SK-N-MC (cell line): ENCODE measurements around the gene UNC79.

ENCODE experiments used
- DNase-seq: peaks from one replicate; pipeline ENCODE4 v3.0.0-alpha.2; 2011; ENCODE audit warnings: low read depth, low spot score
- H3K27ac ChIP-seq: fragments of 200-600 bp; sonication (generic); 2 replicates; pipeline ENCODE4 v1.5.1; 2016; ENCODE audit warnings: mixed run types
- H3K36me3 ChIP-seq: fragments of 200-600 bp; sonication (generic); 2 replicates; pipeline ENCODE4 v1.6.1; 2017; ENCODE audit warnings: antibody characterized with exemption, low read length, mixed read lengths; ENCODE audit not compliant: insufficient read depth
- H3K4me3 ChIP-seq: fragments of 200-600 bp; sonication (generic); 2 replicates; pipeline ENCODE4 v1.5.1; 2016
- H3K9ac ChIP-seq: fragments of 200-600 bp; sonication (generic); 2 replicates; pipeline ENCODE4 v1.8.0; 2017; ENCODE audit warnings: mixed run types, mixed read lengths; ENCODE audit not compliant: insufficient read length
- H3K9me3 ChIP-seq: fragments of 200-600 bp; sonication (generic); 2 replicates; pipeline ENCODE4 v1.6.1; 2017; ENCODE audit warnings: low read depth, mild to moderate bottlenecking, antibody characterized with exemption, low read length, moderate library complexity, mixed read lengths
- EZH2 ChIP-seq: fragments of 200-600 bp; sonication (generic); IDR thresholded peaks from one replicate; pipeline ENCODE4 v1.6.1; 2017; ENCODE audit warnings: antibody characterized with exemption
- FOXP2 ChIP-seq: optimal IDR thresholded peaks from 2 replicates; pipeline ENCODE3; 2011; ENCODE audit warnings: mild to moderate bottlenecking, moderate library complexity; ENCODE audit not compliant: insufficient read depth; ENCODE audit errors: extremely low read length, control extremely low read depth
- POLR2AphosphoS5 ChIP-seq: IDR thresholded peaks from 2 replicates; pipeline ENCODE4 v1.6.1; 2012; ENCODE audit warnings: mild to moderate bottlenecking, low read depth, low read length, borderline replicate concordance

UNC79 gene

DNA sequence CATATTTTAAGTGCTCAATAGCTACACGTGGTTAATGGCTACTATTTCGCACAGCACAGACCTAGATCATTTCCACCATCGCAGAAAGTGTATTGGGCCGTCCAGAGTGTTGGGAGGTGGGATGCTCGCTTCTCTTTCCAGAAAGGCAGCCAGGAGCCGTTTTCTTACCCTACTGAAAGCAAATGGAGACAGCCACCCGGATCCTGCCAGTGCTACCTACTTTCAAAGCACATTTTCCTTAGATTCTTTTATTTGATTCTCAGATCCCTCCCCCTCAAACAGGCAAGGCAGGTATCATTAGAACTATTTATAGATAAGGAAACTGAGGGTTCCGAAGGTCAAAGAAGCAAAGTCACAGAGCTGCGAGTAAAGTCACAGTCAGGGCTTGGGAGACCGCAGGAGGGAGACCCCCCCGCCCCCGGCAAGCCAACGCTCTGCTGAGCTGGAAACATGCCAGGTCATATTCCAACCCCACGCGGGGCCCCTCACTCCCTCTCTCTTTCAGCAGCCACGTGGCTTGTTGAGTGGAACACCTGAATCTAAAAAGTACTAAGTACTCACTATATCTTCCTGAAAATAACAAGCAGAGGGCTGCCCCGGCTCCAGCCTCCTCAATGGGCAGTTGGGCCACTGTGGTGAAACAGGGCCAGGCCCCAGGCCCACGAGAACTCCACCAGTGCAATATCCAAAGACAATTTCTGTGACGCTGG, 321.4 kb downstream of the UNC79 start:
- Histone ChIP-seq H3K9ac (no peak overlapping the region), H3K9me3 (no peaks in the 10 kb centered on the region), H3K36me3 (no peaks in the 10 kb centered on the region), H3K27ac (no peak overlapping the region), H3K4me3 (no peak overlapping the region)
- no peak for DNase-seq
- TF ChIP-seq EZH2 (no peak), FOXP2 (no peak), POLR2AphosphoS5 (no peak)

DNA sequence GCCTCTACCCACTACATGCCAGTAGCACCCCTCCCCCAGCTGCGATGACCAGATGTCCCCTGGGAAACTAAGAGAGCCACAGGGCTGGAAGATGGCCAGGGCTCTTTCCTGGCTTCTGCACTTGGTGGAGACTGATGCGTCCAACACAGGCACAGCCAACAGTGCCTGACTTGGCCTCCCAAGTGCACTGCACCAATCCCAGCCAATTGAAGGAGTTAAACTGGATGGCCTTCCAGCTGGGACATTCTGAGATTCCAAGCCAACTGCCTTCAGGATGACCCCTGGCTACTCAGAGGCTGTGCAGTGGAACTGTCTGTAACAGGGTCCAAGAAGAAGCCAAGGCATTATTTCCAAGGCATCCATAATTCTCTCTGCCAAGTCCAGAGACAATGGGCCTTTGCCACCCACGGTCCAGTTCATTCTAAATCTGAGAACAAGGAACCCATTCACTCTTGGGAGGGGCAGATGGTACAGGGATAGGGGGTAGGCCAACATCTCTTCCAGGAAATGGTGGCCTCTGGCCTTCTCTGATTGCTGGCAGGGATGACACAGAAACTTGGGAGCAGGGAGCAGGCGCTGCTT, 322.3 kb downstream of the UNC79 start:
- Histone ChIP-seq H3K9ac (no peak overlapping the region), H3K27ac (no peak overlapping the region), H3K9me3 (no peaks in the 10 kb centered on the region), H3K36me3 (no peaks in the 10 kb centered on the region), H3K4me3 (no peak overlapping the region)
- DNase-seq, result no peak
- TF ChIP-seq FOXP2 (no peak), EZH2 (no peak), POLR2AphosphoS5 (no peak)

DNA sequence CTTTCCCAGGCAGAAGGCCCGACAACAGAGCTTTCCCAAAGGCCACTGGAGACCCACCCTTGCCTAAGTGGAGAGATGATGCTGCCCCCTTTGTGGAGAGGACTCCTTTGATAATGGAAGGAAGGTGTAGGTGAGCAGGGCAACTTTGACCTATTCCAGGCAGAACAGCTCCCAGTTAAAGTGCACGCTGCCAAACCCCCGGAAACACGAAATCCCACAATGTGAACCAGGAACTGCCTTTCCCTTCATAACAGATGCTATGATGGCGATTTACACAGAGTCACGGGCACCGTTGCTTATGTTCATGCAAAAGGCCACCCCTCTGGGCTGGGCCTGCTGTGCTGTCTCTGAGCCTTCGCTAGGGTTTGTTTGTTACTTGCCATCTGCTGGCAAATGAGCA, 322.9 kb downstream of the UNC79 start:
- Histone ChIP-seq H3K36me3 (no peaks in the 10 kb centered on the region), H3K27ac (no peak overlapping the region), H3K9ac (no peak overlapping the region), H3K4me3 (no peak overlapping the region), H3K9me3 (no peaks in the 10 kb centered on the region)
- DNase-seq, result no peak
- TF ChIP-seq POLR2AphosphoS5 (no peak), FOXP2 (no peak), EZH2 (no peak)

DNA sequence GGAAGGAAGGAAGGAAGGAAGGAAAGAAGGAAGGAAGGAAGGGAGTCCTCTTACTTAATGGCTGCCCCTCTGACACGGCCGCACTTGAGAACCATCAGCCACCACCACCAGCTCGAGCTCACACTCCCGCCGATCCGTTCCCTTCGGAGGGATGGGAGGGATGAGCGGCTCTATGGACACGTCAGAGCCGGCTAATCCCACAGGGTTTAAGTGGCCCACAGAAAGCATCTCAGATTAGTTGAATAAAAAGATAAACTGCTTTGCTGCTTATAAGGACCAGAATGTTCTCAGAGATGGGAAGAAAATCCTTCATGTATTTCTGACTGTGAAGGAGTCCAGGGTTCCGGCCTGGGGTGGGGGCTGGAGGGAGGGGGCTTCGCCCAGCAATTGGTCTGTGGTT, 326.5 kb downstream of the UNC79 start:
- Histone ChIP-seq H3K4me3 (no peak overlapping the region), H3K27ac (no peak overlapping the region), H3K36me3 (no peaks in the 10 kb centered on the region), H3K9ac (no peak overlapping the region), H3K9me3 (no peaks in the 10 kb centered on the region)
- no peak for DNase-seq
- TF ChIP-seq POLR2AphosphoS5, result no peak
- TF ChIP-seq FOXP2, result no peak
- TF ChIP-seq EZH2, result no peak
